Stimulated activated CD8-positive, alpha-beta memory T cell treated with anti-CD3 and anti-CD28 coated beads, Interleukin-15, amount 100 ng/mL, for 1 hour (primary cell): ENCODE data around the gene SIM2.

Experiments used
- DNase-seq: peaks from one replicate; pipeline ENCODE4 v3.0.0-alpha.2; 2020; ENCODE audit warnings: low read depth

Gene SIM2

GRCh38 chr21:36688324-36688723 lies 10.6 kb upstream of the SIM2 start:
- no peak for DNase-seq

- DNase-seq, result no peak
Observed at GRCh38 chr21:36689324-36689723, 9.6 kb upstream of the SIM2 start.

- DNase-seq, result no peak
Observed at GRCh38 chr21:36690628-36691554, 8.0 kb upstream of the SIM2 start.

DNA sequence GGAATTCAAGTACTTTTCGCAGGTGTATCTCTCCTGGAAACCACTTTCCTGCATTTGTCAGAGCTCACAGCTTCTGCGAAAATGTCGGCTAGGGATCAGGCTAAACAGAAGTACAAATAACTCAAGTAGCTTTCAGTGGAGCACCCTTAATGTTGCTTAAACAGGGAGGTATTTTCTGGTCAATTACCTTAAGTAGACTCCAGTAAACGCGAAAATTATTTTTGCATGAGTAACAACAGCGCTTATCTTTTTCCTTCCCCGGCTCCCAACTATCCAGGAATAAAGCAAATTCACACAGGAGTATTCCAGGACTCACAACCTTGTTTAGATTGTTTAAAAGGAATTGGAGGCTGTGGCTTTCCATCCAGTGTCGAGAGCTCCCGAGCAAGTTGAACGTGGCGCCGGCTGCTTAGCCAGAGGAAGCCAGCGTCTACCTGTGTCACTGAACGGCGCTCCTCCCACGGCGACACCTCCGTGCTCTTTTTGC lies 7.3 kb upstream of the SIM2 start:
- no peak for DNase-seq

GRCh38 chr21:36692114-36692834 lies 6.6 kb upstream of the SIM2 start:
- DNase-seq, result no peak

GRCh38 chr21:36692835-36693488 lies 6.0 kb upstream of the SIM2 start:
- DNase-seq, result no peak

DNA sequence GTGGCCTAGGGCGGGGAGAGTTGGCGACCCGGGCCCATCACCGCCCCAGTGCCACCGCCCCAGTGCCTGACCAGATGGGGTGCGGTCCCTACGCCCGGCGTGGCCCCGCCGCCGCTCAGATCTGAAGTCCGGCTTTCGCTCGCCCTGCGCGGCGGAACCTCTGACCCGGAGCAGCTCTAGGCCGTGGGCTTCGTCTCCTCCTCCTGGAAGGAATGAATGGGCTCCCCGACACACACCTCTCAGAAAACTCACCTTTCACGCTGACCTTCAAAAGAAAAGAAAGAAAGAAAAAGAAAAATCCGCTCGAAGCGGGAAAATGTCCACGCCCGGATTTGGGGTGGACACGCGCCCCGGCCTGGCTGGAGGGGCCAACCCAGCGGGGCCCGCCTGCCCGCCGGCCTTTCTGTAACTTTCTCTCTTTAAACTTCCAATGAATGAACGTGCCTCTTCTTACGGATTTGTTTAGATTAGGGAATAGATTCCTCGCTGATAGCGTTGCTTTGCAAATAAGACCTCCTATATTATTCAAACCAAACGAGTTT lies 5.4 kb upstream of the SIM2 start:
- DNase-seq, result no peak

DNA sequence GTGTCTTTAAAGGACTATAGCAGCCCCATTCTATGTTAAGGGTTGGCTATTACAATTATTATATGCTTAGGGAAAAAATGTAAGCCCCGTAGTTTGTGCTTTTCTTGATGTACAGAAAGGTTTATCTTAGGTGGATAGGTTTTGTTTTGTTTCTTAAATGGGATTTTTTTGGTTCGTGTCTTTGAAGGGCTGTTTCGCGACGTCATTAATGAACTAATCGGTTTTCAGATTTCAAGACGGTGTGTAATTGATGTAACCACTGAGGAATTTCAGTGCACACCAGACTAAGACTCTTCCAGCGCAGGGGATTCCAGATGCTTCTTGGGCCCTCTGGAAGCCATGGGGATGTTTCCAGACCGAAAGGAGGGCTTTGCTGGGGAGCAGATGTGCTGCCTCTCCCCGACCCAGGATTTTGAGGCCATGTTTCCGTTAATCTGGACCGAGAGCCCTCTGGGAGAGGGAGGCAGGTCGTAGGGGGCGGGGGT lies 4.8 kb upstream of the SIM2 start:
- no peak for DNase-seq

DNA sequence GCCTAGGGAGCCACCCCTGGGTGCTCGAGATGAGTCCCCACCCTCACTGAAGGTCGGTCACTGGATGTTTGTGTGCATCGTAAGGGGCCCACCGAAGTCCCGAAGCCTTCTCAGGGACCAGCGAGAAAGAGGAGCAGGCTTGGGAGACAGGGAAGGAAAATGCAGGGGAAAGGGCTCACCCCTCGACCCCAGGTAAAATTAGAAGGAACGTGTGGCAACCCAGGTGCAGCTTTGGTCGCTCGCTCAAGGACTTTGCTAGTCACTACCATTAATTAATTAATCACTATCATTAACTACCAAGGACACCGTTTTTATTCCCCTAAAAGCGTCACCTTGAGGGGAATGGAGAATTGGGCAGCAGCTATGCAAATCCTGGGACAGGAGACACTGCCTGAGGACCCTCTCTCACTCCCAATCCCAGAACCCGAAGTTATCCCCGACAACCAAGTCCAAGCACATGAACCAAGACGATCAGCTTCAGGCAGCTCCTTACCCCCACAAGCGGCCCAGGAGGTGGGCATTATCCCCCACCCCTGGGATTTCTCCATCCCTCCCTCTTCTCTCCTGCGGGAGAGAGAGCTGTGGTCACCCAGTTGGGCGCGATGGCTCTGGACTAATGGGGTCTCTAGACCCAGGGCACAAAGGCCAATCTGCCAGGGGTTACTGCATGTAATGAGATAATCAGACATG lies 4.2 kb upstream of the SIM2 start:
- DNase-seq, result no peak

DNA sequence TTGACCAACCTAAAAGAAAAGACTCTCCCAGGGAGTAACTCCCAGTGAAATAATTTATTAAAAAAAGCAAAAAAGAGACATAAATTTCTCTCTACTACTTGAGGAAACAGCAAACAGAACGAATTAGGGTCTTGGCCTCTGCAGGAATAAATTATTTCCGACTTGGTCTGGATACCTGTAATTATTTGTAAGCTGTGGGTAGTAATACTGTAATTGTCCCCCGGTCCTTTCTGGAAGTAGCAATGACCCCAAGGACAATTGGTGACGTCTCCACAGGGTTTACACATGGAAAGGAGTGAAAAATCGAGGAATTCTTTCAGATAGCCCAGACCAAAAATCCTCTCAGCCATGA lies 3.7 kb upstream of the SIM2 start:
- no peak for DNase-seq

- DNase-seq, result no peak
Observed at GRCh38 chr21:36695671-36696389, 3.1 kb upstream of the SIM2 start.

DNA sequence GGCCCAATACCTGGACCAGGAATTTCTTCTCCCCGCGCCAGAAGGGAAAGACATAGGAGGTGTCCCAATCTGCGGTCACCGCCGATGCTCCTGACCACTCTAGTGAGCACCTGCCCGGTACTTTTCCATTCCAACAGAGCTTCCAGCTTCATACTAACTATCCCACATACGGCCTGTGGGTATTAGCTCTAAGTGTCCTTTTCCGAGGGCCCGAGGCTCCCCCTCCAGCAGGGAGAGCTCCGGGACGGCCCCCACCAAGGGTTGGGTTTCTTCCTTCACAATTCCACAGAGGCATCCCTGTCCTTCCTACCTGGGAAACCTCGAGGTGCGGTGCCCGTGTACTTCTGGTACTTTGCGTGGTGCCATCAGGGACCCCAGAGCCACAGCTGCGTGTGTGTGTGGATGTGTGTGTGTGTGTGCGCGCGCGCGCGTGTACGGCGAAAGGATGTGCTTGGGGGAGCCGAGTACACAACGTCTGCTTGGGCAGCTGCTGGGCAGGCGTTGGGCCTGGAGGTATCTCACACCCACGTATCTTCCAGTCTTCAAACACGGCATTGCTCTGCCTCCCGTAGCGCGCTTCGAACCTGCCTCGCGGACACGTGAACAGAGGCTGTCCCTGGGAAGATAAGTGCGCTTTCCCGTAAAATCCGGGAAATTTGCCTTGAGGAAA lies 2.4 kb upstream of the SIM2 start:
- no peak for DNase-seq

GRCh38 chr21:36697060-36697850 lies 1.7 kb upstream of the SIM2 start:
- DNase-seq, result no peak

GRCh38 chr21:36697851-36698384 lies 997 bp upstream of the SIM2 start:
- no peak for DNase-seq

DNA sequence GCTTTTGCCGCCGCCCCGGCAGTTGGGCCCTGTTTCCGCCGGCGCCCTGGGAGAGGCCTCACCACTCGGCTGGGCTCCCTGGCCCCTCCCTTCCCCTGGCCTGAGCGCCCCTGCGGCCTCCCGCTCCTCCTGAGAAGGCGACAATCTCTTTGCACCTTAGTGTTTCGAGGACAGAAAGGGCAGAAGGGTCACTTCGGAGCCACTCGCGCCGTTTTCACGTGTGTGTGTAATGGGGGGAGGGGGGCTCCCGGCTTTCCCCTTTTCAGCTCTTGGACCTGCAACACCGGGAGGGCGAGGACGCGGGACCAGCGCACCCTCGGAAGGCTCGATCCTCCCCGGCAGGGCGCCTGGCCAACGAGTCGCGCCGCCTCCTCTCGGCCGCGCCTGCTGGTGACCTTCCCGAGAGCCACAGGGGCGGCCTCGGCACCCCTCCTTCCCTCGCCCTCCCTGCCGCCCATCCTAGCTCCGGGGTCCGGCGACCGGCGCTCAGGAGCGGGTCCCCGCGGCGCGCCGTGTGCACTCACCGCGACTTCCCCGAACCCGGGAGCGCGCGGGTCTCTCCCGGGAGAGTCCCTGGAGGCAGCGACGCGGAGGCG lies 432 bp upstream of the SIM2 start:
- DNase-seq, result no peak

GRCh38 chr21:36699546-36700294 lies 805 bp downstream of the SIM2 start:
- no peak for DNase-seq

DNA sequence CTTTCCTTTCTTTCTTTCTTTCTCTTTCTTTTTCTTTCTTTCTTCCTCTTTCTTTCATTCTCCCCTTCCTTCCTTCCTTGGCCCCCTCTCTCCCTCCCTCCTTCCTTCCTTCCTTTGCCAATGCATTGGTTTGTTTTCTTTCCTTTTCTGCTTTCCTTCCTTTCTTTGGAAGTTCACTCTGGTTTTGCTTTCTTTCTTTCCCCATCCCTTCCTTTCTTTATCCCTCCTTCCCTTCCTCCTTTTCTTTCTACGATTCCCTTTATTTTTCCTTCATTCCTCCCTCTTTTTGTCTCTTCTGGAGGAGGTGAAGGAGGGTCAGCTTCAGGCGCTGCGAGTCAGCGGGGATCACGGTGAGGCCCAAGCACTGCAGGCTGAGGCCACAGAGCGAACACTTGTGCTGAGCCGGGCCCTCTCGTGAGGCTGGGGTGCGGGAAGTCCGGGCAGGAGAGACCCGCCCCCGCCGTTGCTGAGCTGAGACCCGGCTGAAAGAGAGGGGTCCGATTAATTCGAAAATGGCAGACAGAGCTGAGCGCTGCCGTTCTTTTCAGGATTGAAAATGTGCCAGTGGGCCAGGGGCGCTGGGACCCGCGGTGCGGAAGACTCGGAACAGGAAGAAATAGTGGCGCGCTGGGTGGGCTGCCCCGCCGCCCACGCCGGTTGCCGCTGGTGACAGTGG lies 1.5 kb downstream of the SIM2 start:
- no peak for DNase-seq
